Naive thymus-derived CD4-positive, alpha-beta T cell (primary cell): ENCODE data around the gene RAI1. TPM values are rescaled to one million over a fixed set of nuclear protein-coding genes. Genes with fewer than 3 reads are reported as not detected.
A peak's percentile ranks its signal among the peaks of the same experiment; 100 is the strongest.

Experiments
- ATAC-seq: fragments of 150-1000 bp; cut with Tn5 transposase; 2 replicates; pipeline ENCODE4 v1.10.0; 2021; ENCODE audit warnings: mild to moderate bottlenecking, moderate library complexity
- CTCF ChIA-PET: fragments of 350-600 bp; sonication (Branson Sonifier 250); formaldehyde crosslinking; loops from one replicate; lab custom pipeline; 2021; ENCODE audit warnings: antibody characterized with exemption; lab: Charles Lee
- POLR2A ChIA-PET: fragments of 350-600 bp; sonication (Branson Sonifier 250); formaldehyde crosslinking; loops from one replicate; lab custom pipeline; 2021; ENCODE audit warnings: antibody characterized with exemption, inconsistent platforms; lab: Charles Lee
- DNase-seq, 9 donors: peaks; one replicate each; pipeline versions ENCODE4 v3.0.0 to v3.0.0-alpha.2; 2020 to 2022; ENCODE audit warnings: mixed read lengths in 1 of 9
- H3K27ac ChIP-seq: one replicate; pipeline ENCODE4 v1.7.0; 2013; ENCODE audit warnings: mild to moderate bottlenecking, low read depth, low read length, moderate library complexity
- H3K27me3 ChIP-seq, 2 donors: one replicate each; pipeline ENCODE4 v1.7.0; 2013; ENCODE audit warnings: low read length in 2 of 2, mild to moderate bottlenecking in 2 of 2, moderate library complexity in 2 of 2; ENCODE audit not compliant: control insufficient read depth in 2 of 2, insufficient read depth in 2 of 2
- H3K36me3 ChIP-seq, 3 experiments: 1 replicate in 2 of 3; 2 replicates in 1 of 3; pipeline ENCODE4 v1.7.0; 2013; ENCODE audit warnings: low read length in 3 of 3, mild to moderate bottlenecking in 3 of 3, moderate library complexity in 1 of 3; ENCODE audit not compliant: insufficient read depth in 3 of 3, control insufficient read depth in 2 of 3
- H3K4me1 ChIP-seq, 2 donors: one replicate each; pipeline ENCODE4 v1.7.0; 2013; ENCODE audit warnings: low read length in 2 of 2, mild to moderate bottlenecking in 2 of 2, moderate library complexity in 1 of 2; ENCODE audit not compliant: control insufficient read depth in 2 of 2, insufficient read depth in 2 of 2
- H3K4me3 ChIP-seq: 2 replicates; pipeline ENCODE4 v1.7.0; 2013; ENCODE audit warnings: mild to moderate bottlenecking, low read length
- H3K9me3 ChIP-seq, 3 experiments: 1 replicate in 2 of 3; 2 replicates in 1 of 3; pipeline ENCODE4 v1.7.0; 2013; ENCODE audit warnings: low read length in 3 of 3; ENCODE audit not compliant: control insufficient read depth in 2 of 3
- H3K27ac Mint-ChIP-seq, 9 donors: one replicate each; pipeline ENCODE4 v1.8.0; 2020 to 2022; ENCODE audit warnings: mixed read lengths in 9 of 9, mild to moderate bottlenecking in 8 of 9, moderate library complexity in 5 of 9, inconsistent platforms in 2 of 9
- H3K27me3 Mint-ChIP-seq, 5 donors: one replicate each; pipeline ENCODE4 v1.8.0; 2021 to 2022; ENCODE audit warnings: mixed read lengths in 5 of 5, mild to moderate bottlenecking in 1 of 5
- H3K36me3 Mint-ChIP-seq, 5 donors: one replicate each; pipeline ENCODE4 v1.8.0; 2020 to 2022; ENCODE audit warnings: mixed read lengths in 5 of 5, mild to moderate bottlenecking in 3 of 5, inconsistent platforms in 1 of 5
- H3K4me1 Mint-ChIP-seq, 7 donors: one replicate each; pipeline ENCODE4 v1.8.0; 2020 to 2022; ENCODE audit warnings: mixed read lengths in 7 of 7, mild to moderate bottlenecking in 3 of 7, inconsistent platforms in 1 of 7
- H3K4me3 Mint-ChIP-seq, 10 donors: one replicate each; pipeline ENCODE4 v1.8.0; 2020 to 2022; ENCODE audit warnings: mild to moderate bottlenecking in 10 of 10, mixed read lengths in 10 of 10, moderate library complexity in 6 of 10, inconsistent platforms in 2 of 10
- H3K9me3 Mint-ChIP-seq, 11 donors: one replicate each; pipeline ENCODE4 v1.8.0; 2020 to 2022; ENCODE audit warnings: mixed read lengths in 11 of 11, mild to moderate bottlenecking in 4 of 11, inconsistent platforms in 1 of 11, moderate library complexity in 1 of 11
- intact Hi-C, 2 donors: fragments of 100-400 bp; cut with micrococcal nuclease; formaldehyde crosslinking; loops; one replicate each; pipeline ENCODE4 v1.15.1; 2023
- polyA plus RNA-seq, 2 donors: library from polyadenylated mRNA; unstranded; fragments of 300-500 nt; fragmentation: Illumina TruSeq; gene quantifications; one replicate each; pipeline ENCODE4 v1.2.3, GENCODE V29; 2021
- total RNA-seq, 6 experiments: library from RNA in 5 of 6; stranded (reverse) in 5 of 6; gene quantifications; 1 replicate in 5 of 6; 2 replicates in 1 of 6; pipeline ENCODE4 v1.2.3 and lab custom pipeline; 2021 to 2026

The RAI1 gene
- total and polyA plus RNA-seq, 7 experiments from 2014 or later: 2.0 to 46.2 (median 21.2) TPM

- Histone ChIP-seq H3K27me3 (no peaks in the 10 kb centered on the region), H3K4me3 (no peak overlapping the region), H3K27ac (no peak overlapping the region), H3K36me3 (no peaks in the 10 kb centered on the region), H3K4me1 (peaks cover 0 to 22% of the 10 kb centered on the region in 2 donors), H3K9me3 (no peaks in the 10 kb centered on the region)
- H3K4me1 Mint-ChIP-seq: peaks cover 23 to 51% (median 43%) of the 10 kb centered on the region in 7 donors
- ATAC-seq (peak; percentile 67), DNase-seq (no peak)
- H3K9me3 Mint-ChIP-seq: peaks cover 0 to 2% (median 0%) of the 10 kb centered on the region in 11 donors
- H3K27me3 Mint-ChIP-seq: peaks cover 0 to 21% (median 0%) of the 10 kb centered on the region in 5 donors
- H3K27ac Mint-ChIP-seq: peak overlapping the region in 6 of 9 donors; percentile 2 to 69 (median 16)
- intact Hi-C loops: no loop called here
- CTCF ChIA-PET: interaction anchor here (0.6 to 1.4 kb wide), 4 partner anchors 8 to 21 kb away, joined by 3 to 5 read pairs (median 3); no protein-coding TSS in a partner anchor
- H3K4me3 Mint-ChIP-seq: peak overlapping the region in 5 of 10 donors; percentile 1 to 52 (median 43)
- POLR2A ChIA-PET: no interaction called here
- no peaks in the 10 kb centered on the region for H3K36me3 Mint-ChIP-seq
These were observed 8.5 kb upstream of the RAI1 start for GRCh38 chr17:17672453-17673368.

- no peak for ATAC-seq
- ChIA-PET POLR2A (no interaction called here), CTCF (interaction anchor here (0.6 to 1.8 kb wide), 2 partner anchors 186 to 327 kb away, joined by 4 read pairs; no protein-coding TSS in a partner anchor)
- Histone ChIP-seq H3K4me3 (no peak overlapping the region), H3K36me3 (no peaks in the 10 kb centered on the region), H3K27me3 (no peaks in the 10 kb centered on the region), H3K4me1 (peaks cover 0 to 22% of the 10 kb centered on the region in 2 donors), H3K9me3 (no peaks in the 10 kb centered on the region), H3K27ac (no peak overlapping the region)
- Mint-ChIP-seq H3K27me3 (peaks cover 0 to 31% (median 0%) of the 10 kb centered on the region in 5 donors), H3K4me1 (peaks cover 23 to 54% (median 43%) of the 10 kb centered on the region in 7 donors), H3K9me3 (peaks cover 0 to 2% (median 0%) of the 10 kb centered on the region in 11 donors), H3K27ac (peak overlapping the region in 2 of 9 donors; percentile 64 to 95), H3K4me3 (no peak overlapping the region), H3K36me3 (no peaks in the 10 kb centered on the region)
- intact Hi-C loops: no loop called here
- DNase-seq: no peak
These were observed 5.8 kb upstream of the RAI1 start for GRCh38 chr17:17675416-17675815.

GRCh38 chr17:17675925-17676534 is 5.2 kb upstream of the RAI1 start:
- ChIA-PET CTCF (interaction anchor here (0.6 to 1.8 kb wide), 2 partner anchors 185 to 326 kb away, joined by 4 read pairs; no protein-coding TSS in a partner anchor), POLR2A (no interaction called here)
- no peak overlapping the region for H3K27ac ChIP-seq
- no peak overlapping the region for H3K4me3 ChIP-seq
- H3K9me3 Mint-ChIP-seq: peaks cover 0 to 2% (median 0%) of the 10 kb centered on the region in 11 donors
- H3K4me1 ChIP-seq: peaks cover 0 to 26% of the 10 kb centered on the region in 2 donors
- H3K36me3 Mint-ChIP-seq: no peaks in the 10 kb centered on the region
- H3K36me3 ChIP-seq: no peaks in the 10 kb centered on the region
- peak; percentile 36 for ATAC-seq
- peaks cover 0 to 33% (median 0%) of the 10 kb centered on the region in 5 donors for H3K27me3 Mint-ChIP-seq
- peak overlapping the region; percentile 1 to 95 (median 62) for H3K27ac Mint-ChIP-seq
- no peak for DNase-seq
- H3K27me3 ChIP-seq: no peaks in the 10 kb centered on the region
- H3K4me3 Mint-ChIP-seq: peak overlapping the region in 9 of 10 donors; percentile 5 to 79 (median 32)
- intact Hi-C loops: no loop called here
- H3K9me3 ChIP-seq: no peaks in the 10 kb centered on the region
- peaks cover 26 to 54% (median 47%) of the 10 kb centered on the region in 7 donors for H3K4me1 Mint-ChIP-seq

- Mint-ChIP-seq H3K9me3 (peaks cover 0 to 2% (median 0%) of the 10 kb centered on the region in 11 donors), H3K4me1 (peaks cover 22 to 48% (median 40%) of the 10 kb centered on the region in 7 donors), H3K36me3 (no peaks in the 10 kb centered on the region), H3K4me3 (peak overlapping the region in 8 of 10 donors; percentile 5 to 70 (median 29)), H3K27ac (peak overlapping the region; percentile 24 to 82 (median 62)), H3K27me3 (peaks cover 0 to 27% (median 0%) of the 10 kb centered on the region in 5 donors)
- Histone ChIP-seq H3K27me3 (no peaks in the 10 kb centered on the region), H3K9me3 (no peaks in the 10 kb centered on the region), H3K27ac (no peak overlapping the region), H3K4me1 (peaks cover 0 to 26% of the 10 kb centered on the region in 2 donors), H3K4me3 (no peak overlapping the region), H3K36me3 (peaks cover 0 to under 1% (median 0%) of the 10 kb centered on the region in 3 experiments)
- ChIA-PET POLR2A (no interaction called here), CTCF (no interaction called here)
- DNase-seq (no peak), ATAC-seq (no peak)
- intact Hi-C loops: no loop called here
These were observed 4.5 kb upstream of the RAI1 start for GRCh38 chr17:17676752-17677151.

- ChIA-PET POLR2A (no interaction called here), CTCF (interaction anchor here (2.4 kb wide), 1 partner anchor 356 kb away, joined by 8 read pairs; no protein-coding TSS in a partner anchor)
- intact Hi-C loops: no loop called here
- Mint-ChIP-seq H3K36me3 (no peaks in the 10 kb centered on the region), H3K9me3 (peaks cover 0 to 2% (median 0%) of the 10 kb centered on the region in 11 donors), H3K27ac (peak overlapping the region in 3 of 9 donors; percentile 9 to 41 (median 26)), H3K4me3 (peak overlapping the region in 1 of 10 donors; percentile 7), H3K27me3 (peaks cover 0 to 26% (median 0%) of the 10 kb centered on the region in 5 donors), H3K4me1 (peaks cover 20 to 42% (median 36%) of the 10 kb centered on the region in 7 donors)
- no peak overlapping the region for H3K4me3 ChIP-seq
- no peaks in the 10 kb centered on the region for H3K9me3 ChIP-seq
- H3K36me3 ChIP-seq: peaks cover 0 to 4% (median 0%) of the 10 kb centered on the region in 3 experiments
- DNase-seq: no peak
- H3K4me1 ChIP-seq: peaks cover 0 to 21% of the 10 kb centered on the region in 2 donors
- no peaks in the 10 kb centered on the region for H3K27me3 ChIP-seq
- no peak for ATAC-seq
- no peak overlapping the region for H3K27ac ChIP-seq
These were observed 3.8 kb upstream of the RAI1 start for GRCh38 chr17:17677299-17678040.
